ENCODE measurements around the gene TSACC. TPM values are rescaled to one million over a fixed set of nuclear protein-coding genes. Genes with fewer than 3 reads are reported as not detected.

Gene TSACC
- total and polyA plus RNA-seq, 5 experiments from 2014 or later = 0.40 to 2.2 (median 0.83) TPM; not detected in 2

GRCh38 chr1:156391701-156392100, 53.4 kb downstream of the TSACC start:
- POLR2A ChIA-PET = no interaction called here
- Mint-ChIP-seq H3K36me3 (peaks cover 0 to 1% (median 0%) of the 10 kb centered on the region in 3 donors), H3K9me3 (no peaks in the 10 kb centered on the region), H3K27ac (no peak overlapping the region), H3K4me1 (peaks cover 0 to 7% (median under 1%) of the 10 kb centered on the region in 4 donors), H3K27me3 (peaks cover 9 to 51% (median 39%) of the 10 kb centered on the region in 5 donors), H3K4me3 (no peak overlapping the region)
- ATAC-seq = no peak
- DNase-seq = no peak

GRCh38 chr1:156392452-156392853, 54.1 kb downstream of the TSACC start:
- no peaks in the 10 kb centered on the region for H3K9me3 Mint-ChIP-seq
- H3K4me1 Mint-ChIP-seq = peaks cover 0 to 4% (median under 1%) of the 10 kb centered on the region in 4 donors
- no peak overlapping the region for H3K27ac Mint-ChIP-seq
- H3K36me3 Mint-ChIP-seq = peaks cover 0 to 1% (median 0%) of the 10 kb centered on the region in 3 donors
- ATAC-seq (no peak), DNase-seq (no peak)
- H3K4me3 Mint-ChIP-seq = no peak overlapping the region
- peaks cover 8 to 46% (median 34%) of the 10 kb centered on the region in 5 donors for H3K27me3 Mint-ChIP-seq
- POLR2A ChIA-PET = no interaction called here

DNA sequence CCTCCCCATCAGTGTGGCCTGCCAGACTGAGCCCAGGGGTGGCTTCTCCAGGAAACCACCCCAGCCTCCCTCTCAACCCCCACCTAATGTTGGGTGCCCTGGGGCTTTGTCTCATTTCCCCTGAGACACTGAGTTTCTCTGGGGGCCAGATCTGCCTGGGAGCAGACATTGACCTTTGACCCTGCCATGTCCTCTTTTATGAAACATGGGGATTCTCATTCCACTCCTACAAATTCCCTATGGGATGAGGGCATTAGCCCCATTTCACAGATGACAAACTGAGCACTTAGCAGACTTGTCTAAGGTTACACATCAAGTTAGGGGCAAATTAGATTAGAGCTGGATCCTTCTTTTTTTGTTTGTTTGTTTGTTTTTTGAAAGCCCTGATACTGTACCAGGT, 54.8 kb downstream of the TSACC start:
- no peaks in the 10 kb centered on the region for H3K9me3 Mint-ChIP-seq
- no peak overlapping the region for H3K4me3 Mint-ChIP-seq
- H3K36me3 Mint-ChIP-seq = peaks cover 0 to 1% (median 0%) of the 10 kb centered on the region in 3 donors
- no peak for DNase-seq
- POLR2A ChIA-PET = no interaction called here
- H3K27me3 Mint-ChIP-seq = peaks cover 8 to 40% (median 31%) of the 10 kb centered on the region in 5 donors
- H3K27ac Mint-ChIP-seq = no peak overlapping the region
- peaks cover 0 to 3% (median under 1%) of the 10 kb centered on the region in 4 donors for H3K4me1 Mint-ChIP-seq
- ATAC-seq = no peak

DNA sequence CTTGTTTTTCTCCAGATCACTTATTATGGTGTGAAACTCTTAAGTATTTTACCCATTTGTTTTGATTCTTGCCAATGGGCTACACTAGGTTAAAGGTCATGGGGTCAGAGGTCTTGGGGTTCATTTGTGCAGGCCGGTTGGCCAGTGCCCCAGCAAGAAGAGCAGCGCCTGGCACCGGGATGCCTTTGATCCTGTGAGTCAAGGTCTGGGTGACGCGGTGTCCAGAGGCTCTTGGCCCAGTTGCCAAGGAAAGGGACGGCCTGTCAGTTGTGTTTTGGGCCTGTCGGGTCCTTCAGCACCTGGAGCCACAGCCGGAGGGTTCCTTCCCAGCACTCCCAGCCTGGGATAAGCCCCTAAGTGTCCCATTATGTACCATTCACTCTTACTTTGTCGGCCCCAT, 55.8 kb downstream of the TSACC start:
- H3K4me1 Mint-ChIP-seq = peaks cover 0 to 4% (median 0%) of the 10 kb centered on the region in 4 donors
- POLR2A ChIA-PET = no interaction called here
- no peaks in the 10 kb centered on the region for H3K9me3 Mint-ChIP-seq
- no peak overlapping the region for H3K4me3 Mint-ChIP-seq
- H3K27ac Mint-ChIP-seq = no peak overlapping the region
- no peak for DNase-seq
- ATAC-seq = no peak
- H3K27me3 Mint-ChIP-seq = peaks cover 8 to 34% (median 29%) of the 10 kb centered on the region in 5 donors
- H3K36me3 Mint-ChIP-seq = peaks cover 0 to 1% (median 0%) of the 10 kb centered on the region in 3 donors

DNA sequence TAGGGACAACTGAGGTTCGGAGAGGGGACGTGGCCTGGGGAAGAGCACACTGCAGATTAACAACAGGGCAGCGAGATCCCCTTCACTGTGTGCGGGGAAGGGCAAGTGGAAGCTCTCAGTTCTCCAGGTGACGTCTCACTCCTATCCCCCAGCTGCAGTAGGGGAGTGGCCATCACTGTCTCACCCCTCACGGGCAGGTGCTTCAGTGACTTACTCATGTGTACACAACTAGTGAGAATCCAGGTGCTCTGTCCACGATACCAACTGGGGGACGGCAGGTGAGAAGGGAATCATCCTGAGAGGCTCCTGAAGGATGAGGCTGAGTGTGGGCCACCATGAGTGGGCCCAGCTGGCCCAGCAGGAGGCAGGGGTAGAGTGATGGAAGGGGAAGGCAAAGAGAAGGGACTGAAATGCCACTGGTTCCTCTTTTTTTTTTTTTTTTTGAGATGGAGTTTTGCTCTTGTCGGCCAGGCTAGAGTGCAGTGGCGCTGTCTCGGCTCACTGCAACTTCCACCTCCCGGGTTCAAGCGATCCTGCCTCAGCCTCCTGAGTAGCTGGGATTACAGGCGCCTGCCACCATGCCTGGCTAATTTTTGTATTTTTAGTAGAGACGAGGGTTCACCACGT, 56.6 kb downstream of the TSACC start:
- H3K27ac Mint-ChIP-seq = no peak overlapping the region
- no peak overlapping the region for H3K4me3 Mint-ChIP-seq
- H3K9me3 Mint-ChIP-seq = no peaks in the 10 kb centered on the region
- no peak for ATAC-seq
- peaks cover 0 to 1% (median 0%) of the 10 kb centered on the region in 3 donors for H3K36me3 Mint-ChIP-seq
- peaks cover 8 to 34% (median 26%) of the 10 kb centered on the region in 5 donors for H3K27me3 Mint-ChIP-seq
- POLR2A ChIA-PET = interaction anchor here (0.6 kb wide), 1 partner anchor 60 kb away, joined by 5 read pairs; no protein-coding TSS in a partner anchor
- DNase-seq = no peak
- peaks cover 0 to 4% (median 0%) of the 10 kb centered on the region in 4 donors for H3K4me1 Mint-ChIP-seq

Other genes with a start within 250 kb of the TSACC start
- 1 to 10 TPM; 2.0 to 2.7 TPM for gene LMNA, start 223.8 kb upstream of the TSACC start, total RNA-seq
- gene LMNA, start 223.8 kb upstream of the TSACC start, polyA plus RNA-seq = 1 to 10 TPM in 1 of 3 donors, under 1 TPM in 2; 0.62 to 4.0 (median 0.75) TPM
- gene SEMA4A, start 184.9 kb upstream of the TSACC start, total RNA-seq = 1 to 10 TPM; 1.2 TPM
- gene SEMA4A, start 184.9 kb upstream of the TSACC start, polyA plus RNA-seq = 1 to 10 TPM in 1 of 3 donors, under 1 TPM in 2; 0.16 to 1.4 (median 0.22) TPM
- 10 to 100 TPM; 16.8 to 21.4 TPM for gene SLC25A44, start 144.4 kb upstream of the TSACC start, total RNA-seq
- 10 to 100 TPM in 1 of 3 donors, 1 to 10 TPM in 2; 6.0 to 16.4 (median 9.7) TPM for gene SLC25A44, start 144.4 kb upstream of the TSACC start, polyA plus RNA-seq
- gene PMF1, start 125.5 kb upstream of the TSACC start, total RNA-seq = 10 to 100 TPM; 49.1 to 54.8 TPM
- gene PMF1, start 125.5 kb upstream of the TSACC start, polyA plus RNA-seq = 10 to 100 TPM; 70.8 to 79.9 (median 76.5) TPM
- gene BGLAP, start 96.3 kb upstream of the TSACC start, total RNA-seq = 1 to 10 TPM; 6.5 to 7.8 TPM
- under 1 TPM in 1 of 3 donors, not detected in 2; 0.26 TPM for gene BGLAP, start 96.3 kb upstream of the TSACC start, polyA plus RNA-seq
- gene PAQR6, start 90.5 kb upstream of the TSACC start, total RNA-seq = 1 to 10 TPM; 2.8 to 3.0 TPM
- under 1 TPM; 0.15 to 0.21 (median 0.21) TPM for gene PAQR6, start 90.5 kb upstream of the TSACC start, polyA plus RNA-seq
- gene SMG5, start 55.7 kb upstream of the TSACC start, total RNA-seq = 10 to 100 TPM; 66.7 to 68.9 TPM
- 10 to 100 TPM in 2 of 3 donors, 1 to 10 TPM in 1; 9.5 to 28.4 (median 11.1) TPM for gene SMG5, start 55.7 kb upstream of the TSACC start, polyA plus RNA-seq
- gene TMEM79, start 54.2 kb upstream of the TSACC start, total RNA-seq = 10 to 100 TPM; 15.0 to 15.6 TPM
- 1 to 10 TPM; 2.5 to 9.6 (median 4.8) TPM for gene TMEM79, start 54.2 kb upstream of the TSACC start, polyA plus RNA-seq
- 10 to 100 TPM; 22.1 to 23.3 TPM for gene GLMP, start 42.8 kb upstream of the TSACC start, total RNA-seq
- 10 to 100 TPM; 12.1 to 22.2 (median 17.3) TPM for gene GLMP, start 42.8 kb upstream of the TSACC start, polyA plus RNA-seq
- gene VHLL, start 39.2 kb upstream of the TSACC start, total RNA-seq = under 1 TPM in 1 of 2 experiments, not detected in 1; 0.78 TPM
- gene VHLL, start 39.2 kb upstream of the TSACC start, polyA plus RNA-seq = not detected
- gene CCT3, start 234 bp upstream of the TSACC start, total RNA-seq = 100 to 1,000 TPM; 142 to 154 TPM
- gene CCT3, start 234 bp upstream of the TSACC start, polyA plus RNA-seq = 100 to 1,000 TPM; 232 to 270 (median 263) TPM
- gene RHBG, start 30.7 kb downstream of the TSACC start, total RNA-seq = not detected
- gene RHBG, start 30.7 kb downstream of the TSACC start, polyA plus RNA-seq = not detected
- 10 to 100 TPM; 69.4 to 73.2 TPM for gene MEF2D, start 162.2 kb downstream of the TSACC start, total RNA-seq
- gene MEF2D, start 162.2 kb downstream of the TSACC start, polyA plus RNA-seq = 10 to 100 TPM in 1 of 3 donors, 1 to 10 TPM in 2; 6.4 to 12.6 (median 6.7) TPM
- gene IQGAP3, start 234.0 kb downstream of the TSACC start, total RNA-seq = under 1 TPM in 1 of 2 experiments, not detected in 1; 0.08 TPM
- not detected for gene IQGAP3, start 234.0 kb downstream of the TSACC start, polyA plus RNA-seq
- 10 to 100 TPM; 41.3 to 44.3 TPM for gene TTC24, start 241.2 kb downstream of the TSACC start, total RNA-seq
- gene TTC24, start 241.2 kb downstream of the TSACC start, polyA plus RNA-seq = 1 to 10 TPM; 3.8 to 6.7 (median 6.7) TPM

All from naive thymus-derived CD8-positive, alpha-beta T cell (primary cell).